H1 (cell line): ENCODE measurements around the gene UPF1. TPM values are rescaled to one million over a fixed set of nuclear protein-coding genes. Genes with fewer than 3 reads are reported as not detected.
A peak's percentile ranks its signal among the peaks of the same experiment; 100 is the strongest.

Experiments
- CTCF ChIA-PET: fragments of 300-600 bp; sonication (Branson Sonifier 250); formaldehyde crosslinking; loops from one replicate; lab custom pipeline; 2021; ENCODE audit not compliant: partially characterized antibody; lab: Charles Lee
- POLR2A ChIA-PET: fragments of 300-600 bp; sonication (Branson Sonifier 250); formaldehyde crosslinking; loops from one replicate; lab custom pipeline; 2021; ENCODE audit warnings: inconsistent platforms; ENCODE audit not compliant: partially characterized antibody; lab: Charles Lee
- DNase-seq, 2 experiments: peaks; one replicate each; pipeline versions ENCODE4 v3.0.0 to v3.0.0-alpha.2; 2010 to 2022; ENCODE audit warnings: low spot score in 2 of 2, low read depth in 1 of 2, mixed read lengths in 1 of 2
- FAIRE-seq: peaks from 2 replicates; lab custom pipeline; 2011; peaks lifted over from hg19 to GRCh38; lab: Jason Lieb, UNC
- H2AFZ ChIP-seq: 2 replicates; pipeline ENCODE4 v1.8.1; 2012; ENCODE audit warnings: low read length, inconsistent platforms
- H2AK5ac ChIP-seq: 2 replicates; pipeline ENCODE4 v1.6.1; 2013; ENCODE audit warnings: low read depth, low read length
- H2BK120ac ChIP-seq: replicated peaks from 2 replicates; pipeline ENCODE3; 2013; ENCODE audit warnings: low read depth, low read length, inconsistent platforms
- H2BK12ac ChIP-seq: 2 replicates; pipeline ENCODE4 v1.6.1; 2013; ENCODE audit warnings: low read depth, low read length
- H2BK15ac ChIP-seq: 2 replicates; pipeline ENCODE4 v1.6.1; 2013; ENCODE audit warnings: low read length
- H2BK20ac ChIP-seq: 2 replicates; pipeline ENCODE4 v1.6.1; 2013; ENCODE audit warnings: low read length
- H2BK5ac ChIP-seq: 2 replicates; pipeline ENCODE4 v1.6.1; 2013; ENCODE audit warnings: low read depth, low read length
- H3K14ac ChIP-seq: 2 replicates; pipeline ENCODE4 v1.6.1; 2013; ENCODE audit warnings: inconsistent platforms; ENCODE audit not compliant: insufficient read length
- H3K18ac ChIP-seq: 2 replicates; pipeline ENCODE4 v1.6.1; 2013; ENCODE audit warnings: low read length; ENCODE audit errors: extremely low read depth
- H3K23ac ChIP-seq: 2 replicates; pipeline ENCODE4 v1.6.1; 2013; ENCODE audit warnings: inconsistent platforms; ENCODE audit not compliant: insufficient read length
- H3K23me2 ChIP-seq: 2 replicates; pipeline ENCODE4 v1.6.1; 2013; ENCODE audit warnings: low read depth, low read length
- H3K27ac ChIP-seq: 2 replicates; pipeline ENCODE4 v1.6.1; 2011; ENCODE audit warnings: low read depth, low read length, inconsistent platforms
- H3K27me3 ChIP-seq, 4 experiments: replicated peaks in 1 of 4; 1 replicate in 1 of 4; 2 replicates in 3 of 4; pipeline versions ENCODE4 v1.6.1 to v1.8.1; 2011 to 2013; ENCODE audit warnings: low read length in 3 of 4, mild to moderate bottlenecking in 3 of 4, inconsistent platforms in 2 of 4, mixed read lengths in 2 of 4, moderate library complexity in 1 of 4; ENCODE audit not compliant: control insufficient read depth in 3 of 4, insufficient read depth in 3 of 4; ENCODE audit errors: extremely low read depth in 1 of 4
- H3K36me3 ChIP-seq, 4 experiments: 2 replicates each; pipeline versions ENCODE4 v1.6.1 to v1.8.1; 2011 to 2013; ENCODE audit warnings: mild to moderate bottlenecking in 4 of 4, low read length in 3 of 4, moderate library complexity in 2 of 4, control low read depth in 1 of 4, inconsistent platforms in 1 of 4; ENCODE audit not compliant: insufficient read depth in 4 of 4, control insufficient read depth in 2 of 4
- H3K4ac ChIP-seq: replicated peaks from 2 replicates; pipeline ENCODE3; 2013; ENCODE audit warnings: low read length, low read depth, mixed read lengths, inconsistent platforms; ENCODE audit not compliant: insufficient read length
- H3K4me1 ChIP-seq, 4 experiments: replicated peaks in 1 of 4; 1 replicate in 1 of 4; 2 replicates in 3 of 4; pipeline versions ENCODE4 v1.6.1 to v1.8.1; 2011 to 2013; ENCODE audit warnings: low read length in 3 of 4, inconsistent platforms in 2 of 4, mixed read lengths in 1 of 4; ENCODE audit not compliant: insufficient read depth in 4 of 4, control insufficient read depth in 3 of 4
- H3K4me2 ChIP-seq, 2 experiments: 2 replicates each; pipeline versions ENCODE4 v1.6.1 to v1.8.1; 2011 to 2013; ENCODE audit warnings: low read depth in 2 of 2, low read length in 2 of 2, control low read depth in 1 of 2, inconsistent platforms in 1 of 2, mild to moderate bottlenecking in 1 of 2; ENCODE audit not compliant: insufficient read depth in 1 of 2
- H3K4me3 ChIP-seq, 4 experiments: fragments of 200-600, 300-600 bp in 1 of 4; sonication (generic), shearing (Covaris generic), sonication (Bioruptor Twin) in 1 of 4; 2 replicates each; pipeline versions ENCODE4 v1.5.1 to v1.8.1; 2011 to 2016; ENCODE audit warnings: low read length in 4 of 4, low read depth in 3 of 4, control low read depth in 2 of 4, inconsistent platforms in 2 of 4, mild to moderate bottlenecking in 2 of 4, mixed read lengths in 1 of 4, moderate library complexity in 1 of 4; ENCODE audit not compliant: insufficient read depth in 2 of 4; ENCODE audit errors: extremely low read depth in 1 of 4
- H3K56ac ChIP-seq: replicated peaks from 2 replicates; pipeline ENCODE3; 2013; ENCODE audit warnings: low read depth, mild to moderate bottlenecking, mixed read lengths, low read length, inconsistent platforms; ENCODE audit not compliant: insufficient read length
- H3K79me1 ChIP-seq: 2 replicates; pipeline ENCODE4 v1.6.1; 2013; ENCODE audit warnings: low read depth, low read length, control low read depth
- H3K79me2 ChIP-seq, 2 experiments: 2 replicates each; pipeline versions ENCODE4 v1.6.1 to v1.8.1; 2012 to 2013; ENCODE audit warnings: low read length in 2 of 2, mild to moderate bottlenecking in 2 of 2, inconsistent platforms in 1 of 2; ENCODE audit not compliant: insufficient read depth in 2 of 2, control insufficient read depth in 1 of 2
- H3K9ac ChIP-seq, 4 experiments: replicated peaks in 1 of 4; 1 replicate in 1 of 4; 2 replicates in 3 of 4; pipeline versions ENCODE4 v1.6.1 to v1.8.1; 2011 to 2013; ENCODE audit warnings: low read depth in 3 of 4, low read length in 3 of 4, control low read depth in 2 of 4, mild to moderate bottlenecking in 2 of 4, moderate library complexity in 2 of 4, inconsistent platforms in 1 of 4; ENCODE audit errors: extremely low read depth in 1 of 4
- H3K9me3 ChIP-seq, 2 experiments: 2 replicates each; pipeline versions ENCODE4 v1.6.1 to v1.8.1; 2012 to 2013; ENCODE audit warnings: mild to moderate bottlenecking in 2 of 2, moderate library complexity in 2 of 2, control low read depth in 1 of 2, inconsistent platforms in 1 of 2, low read depth in 1 of 2, low read length in 1 of 2, mixed read lengths in 1 of 2; ENCODE audit not compliant: insufficient read depth in 2 of 2
- H4K20me1 ChIP-seq, 2 experiments: replicated peaks in 1 of 2; 2 replicates each; pipeline versions ENCODE3 to v1.8.1; 2011 to 2013; ENCODE audit warnings: inconsistent platforms in 2 of 2, low read length in 2 of 2, mild to moderate bottlenecking in 1 of 2; ENCODE audit not compliant: insufficient read depth in 2 of 2, control insufficient read depth in 1 of 2
- H4K5ac ChIP-seq: 2 replicates; pipeline ENCODE4 v1.6.1; 2013; ENCODE audit warnings: low read length, low read depth, mixed read lengths, inconsistent platforms; ENCODE audit not compliant: insufficient read length
- H4K8ac ChIP-seq: 2 replicates; pipeline ENCODE4 v1.8.0; 2013; ENCODE audit warnings: mild to moderate bottlenecking, moderate library complexity, low read length, inconsistent platforms; ENCODE audit not compliant: insufficient read depth; ENCODE audit errors: extremely low read depth
- H4K91ac ChIP-seq: replicated peaks from 2 replicates; pipeline ENCODE3; 2013; ENCODE audit warnings: low read length, mixed read lengths, inconsistent platforms; ENCODE audit not compliant: insufficient read length
- KDM5A ChIP-seq: fragments of 200-600 bp; IDR thresholded peaks from 2 replicates; pipeline ENCODE4 v1.7.1; 2012; ENCODE audit warnings: mild to moderate bottlenecking, low read length, inconsistent platforms, mixed read lengths
- WGBS, 2 experiments: shearing (Covaris generic) in 1 of 2; methylation state at CpG; one replicate each; pipeline versions ENCODE4 v1.1.6 to v1.1.7; 2013 to 2015; ENCODE audit warnings: low lambda C conversion rate in 2 of 2, mixed read lengths in 2 of 2, inconsistent platforms in 1 of 2, low coverage in 1 of 2, missing lambda C conversion rate in 1 of 2; ENCODE audit not compliant: insufficient replicate concordance in 2 of 2, insufficient coverage in 1 of 2, insufficient read length in 1 of 2; ENCODE audit errors: extremely low coverage in 1 of 2, missing lambda C conversion rate in 1 of 2; 5-methylcytosine and 5-hydroxymethylcytosine counted together
- polyA plus RNA-seq, 7 experiments: library from polyadenylated mRNA; depleted of rRNA in 3 of 7; stranded (reverse) in 5 of 7; unstranded in 2 of 7; fragments of >200 nt in 5 of 7; fragments of 200-250 nt in 2 of 7; gene quantifications; 1 replicate in 5 of 7; 2 replicates in 1 of 7; 4 replicates in 1 of 7; pipeline versions ENCODE4 v1.2.1 to v1.2.3, GENCODE V29; 2011 to 2013; ENCODE audit warnings: missing spikeins in 2 of 7, mixed read lengths in 2 of 7
- total RNA-seq: library from RNA; stranded (reverse); fragmentation: NEBNext Ultra II Directional; extraction: Animal tissue kit (Norgen Biotek cat#: 25700); gene quantifications from 2 replicates; pipeline ENCODE4 v1.2.1, GENCODE V29; 2021

Gene UPF1
- total and polyA plus RNA-seq, 2 of the 8 experiments (the other 6 are each of a cell fraction or from before 2014, with no cell fraction given), result 46.4 to 62.0 TPM

DNA sequence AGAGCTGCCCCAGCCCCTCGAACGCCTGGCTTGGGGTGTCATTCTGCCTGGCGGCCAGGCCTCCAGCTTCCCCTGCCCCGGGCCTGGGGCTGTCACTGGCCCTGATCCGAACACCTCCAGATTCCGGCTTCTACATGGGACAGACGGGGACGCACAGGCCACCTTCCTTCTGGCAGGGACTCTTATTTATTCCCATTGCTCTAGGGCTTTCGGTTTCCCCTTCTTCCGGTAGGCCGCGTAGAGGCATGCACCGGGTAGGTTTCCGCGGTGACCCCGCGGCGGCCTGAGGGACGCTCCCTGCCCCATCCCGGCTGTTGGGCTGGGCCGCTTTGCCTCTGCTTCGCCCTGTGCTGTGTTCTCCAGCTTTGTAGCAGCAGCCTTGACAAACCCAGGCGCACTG, 36.0 kb downstream of the UPF1 start:
- Histone ChIP-seq H3K27me3 (peaks cover 0 to 2% (median 0%) of the 10 kb centered on the region in 4 experiments; a peak in 1 of 7 replicates), H3K36me3 (peaks cover 12 to 30% (median 23%) of the 10 kb centered on the region in 4 experiments), H2BK120ac (no peak overlapping the region), H3K79me2 (no peaks in the 10 kb centered on the region), H3K4me1 (peaks cover 0 to 13% (median 4%) of the 10 kb centered on the region in 4 experiments; a peak in 4 of 7 replicates), H4K5ac (no peak overlapping the region), H4K91ac (no peak overlapping the region), H3K56ac (no peak overlapping the region), H3K18ac (no peak overlapping the region), H2AFZ (no peak overlapping the region), H3K4me2 (no peak overlapping the region; a peak in 1 of 4 replicates), H3K27ac (no peak overlapping the region), H2AK5ac (0 out of 2 replicates have a peak overlapping the region, but pooled peaks have one; percentile 13), H3K4ac (no peak overlapping the region), H2BK20ac (no peak overlapping the region), H3K9me3 (no peaks in the 10 kb centered on the region), H3K14ac (no peak overlapping the region), H3K23me2 (peaks cover 4% of the 10 kb centered on the region; the same call in 1 of the 2 replicates), H3K79me1 (no peaks in the 10 kb centered on the region; the same call in 1 of the 2 replicates), H4K8ac (no peak overlapping the region; the same call in 1 of the 2 replicates)
- 92% methylated on average over 23 of the region's 23 CpGs; no CpG with 5 or more reads in 1 of the 2 experiments for WGBS, 2 experiments
- FAIRE-seq (no peak), DNase-seq (no peak)
- CTCF ChIA-PET, result interaction anchor here (0.8 to 15.1 kb wide), 18 partner anchors 10 to 807 kb away, joined by 3 to 247 read pairs (median 3); no protein-coding TSS in a partner anchor
- TF ChIP-seq KDM5A, result no peak
- TF ChIP-seq, all 59 proteins: peak for 0
- H2BK5ac ChIP-seq, result 0 out of 2 replicates have a peak overlapping the region, but pooled peaks have one; percentile 44
- H3K4me3 ChIP-seq, result no peak overlapping the region
- no peak overlapping the region; a peak in 1 of 7 replicates for H3K9ac ChIP-seq
- H3K23ac ChIP-seq, result no peak overlapping the region
- POLR2A ChIA-PET, result interaction anchor here (1.2 to 1.3 kb wide), 2 partner anchors 87 to 119 kb away, joined by 3 to 4 read pairs; no protein-coding TSS in a partner anchor
- H2BK15ac ChIP-seq, result no peak overlapping the region; the same call in 1 of the 2 replicates
- H4K20me1 ChIP-seq, result peaks cover 5 to 18% of the 10 kb centered on the region in 2 experiments
- no peak overlapping the region for H2BK12ac ChIP-seq
